HG02884 (cell line): ENCODE results near the gene DPEP3.

Experiments used
- ATAC-seq: cut with Tn5 transposase; IDR thresholded peaks from one replicate; pipeline ENCODE4 v1.9.1; 2021; ENCODE audit warnings: mild to moderate bottlenecking, moderate library complexity; ENCODE audit not compliant: unreplicated experiment

Gene DPEP3

GRCh38 chr16:67967958-67968399 lies 12.3 kb downstream of the DPEP3 start:
- peak; percentile 25 for ATAC-seq

DNA sequence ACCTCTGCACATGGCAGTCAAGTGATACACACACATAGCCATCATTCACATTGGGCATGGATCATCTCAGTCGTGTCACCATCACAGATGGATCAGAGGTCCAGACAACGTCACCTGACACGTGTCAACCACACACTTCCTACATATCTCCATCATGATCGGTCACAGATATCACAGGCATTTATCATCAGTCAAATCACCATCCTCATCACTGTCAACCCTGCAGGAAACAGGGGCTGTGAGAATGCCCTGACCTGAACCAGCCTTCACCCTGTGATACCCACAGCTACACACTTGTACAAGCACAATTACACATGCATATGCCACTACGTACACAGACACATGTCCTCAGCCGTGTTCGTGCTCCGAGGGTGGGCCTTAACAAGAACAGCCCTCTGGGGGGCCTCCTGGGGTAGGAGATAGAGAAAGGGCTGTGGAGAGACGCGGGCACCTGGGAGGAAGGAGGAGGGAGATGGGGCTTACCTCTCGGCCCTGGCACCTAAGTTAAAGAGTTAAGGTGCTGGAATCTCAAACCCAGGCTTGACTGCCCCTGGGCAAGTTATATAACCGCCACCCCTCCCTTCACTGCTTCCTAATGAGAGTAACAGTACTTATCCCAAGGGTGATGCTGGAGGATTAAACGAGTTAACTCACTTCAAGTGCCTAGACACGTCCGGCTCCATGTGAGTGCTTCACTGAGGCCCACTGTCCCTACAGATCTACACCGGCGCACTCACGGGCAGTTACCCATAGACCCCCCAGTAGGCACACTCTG lies 12.9 kb downstream of the DPEP3 start:
- no peak for ATAC-seq

GRCh38 chr16:67966549-67967182 lies 13.6 kb downstream of the DPEP3 start:
- no peak for ATAC-seq

DNA sequence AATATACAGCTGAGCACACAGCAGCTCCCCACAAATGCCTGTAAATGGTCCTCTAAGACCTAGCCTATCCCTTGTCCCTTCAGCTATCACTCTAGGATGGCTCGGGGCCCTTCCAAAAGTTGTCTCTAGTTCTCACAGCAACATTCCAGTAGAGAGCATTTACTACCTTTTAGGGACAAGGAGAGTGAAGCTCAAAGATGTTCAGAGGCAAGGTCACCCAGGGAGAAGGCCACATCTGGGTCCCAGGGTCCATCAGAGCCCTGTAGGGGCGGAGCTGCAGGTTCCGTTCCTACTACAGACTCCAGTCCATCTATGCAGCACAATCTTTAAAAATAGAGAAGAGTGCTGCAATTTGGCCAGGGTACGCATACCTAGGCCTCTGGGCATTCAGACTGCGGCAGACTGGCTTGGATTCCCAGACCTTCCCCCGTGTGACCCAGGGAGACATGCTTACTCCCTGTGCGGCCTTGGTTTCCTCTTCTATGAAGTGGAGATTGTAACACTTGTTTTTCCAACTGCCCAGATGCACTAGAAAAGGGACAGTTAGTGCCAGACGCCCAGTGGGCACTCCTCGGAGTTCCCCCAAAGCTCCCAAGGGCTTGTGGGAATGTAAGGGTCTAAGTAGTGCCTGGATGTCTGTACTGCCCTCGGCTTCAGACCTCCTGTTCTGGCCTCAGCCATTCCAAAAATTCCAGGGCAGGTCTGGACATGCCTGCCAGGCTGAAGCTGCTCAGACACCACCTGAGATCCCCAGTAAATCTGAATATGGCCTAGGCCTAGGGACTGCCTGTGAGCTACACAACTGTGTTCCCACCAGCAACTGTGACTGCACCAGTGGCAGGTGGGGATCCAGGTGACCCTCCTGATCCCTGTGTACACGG lies 14.4 kb downstream of the DPEP3 start:
- no peak for ATAC-seq

DNA sequence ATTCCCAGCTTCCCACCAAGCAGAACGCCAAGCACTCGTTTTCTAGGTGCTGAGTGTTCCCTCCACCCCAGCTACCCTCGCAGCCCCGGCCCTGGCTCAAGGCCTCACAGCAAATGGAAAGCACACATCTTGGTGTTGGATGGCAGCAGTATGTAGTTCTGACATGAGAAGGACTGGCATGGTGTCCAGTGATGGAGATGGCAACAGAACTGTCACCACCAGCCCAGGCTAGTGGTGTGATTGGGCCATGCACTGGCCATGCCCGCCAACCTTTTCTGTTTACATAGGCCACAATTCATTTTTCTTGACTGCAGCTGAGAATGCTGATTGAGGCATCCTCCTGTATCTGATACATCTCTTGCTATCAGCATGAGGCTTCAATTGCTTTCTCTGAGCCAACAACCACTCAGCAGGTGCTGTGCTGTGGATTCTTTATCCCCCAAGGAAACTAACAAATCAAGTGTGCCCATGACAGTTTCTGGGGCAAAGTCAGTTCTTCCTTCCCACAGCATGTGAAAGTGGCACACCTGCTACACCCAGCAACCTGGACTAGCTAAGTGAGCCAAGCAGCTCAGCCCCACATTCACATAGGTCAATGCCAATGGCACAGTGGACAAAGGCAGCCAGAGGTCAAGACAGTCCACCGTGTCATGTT lies 15.7 kb downstream of the DPEP3 start:
- no peak for ATAC-seq

- ATAC-seq, result no peak
Measured at GRCh38 chr16:67963662-67964321, 16.5 kb downstream of the DPEP3 start.

DNA sequence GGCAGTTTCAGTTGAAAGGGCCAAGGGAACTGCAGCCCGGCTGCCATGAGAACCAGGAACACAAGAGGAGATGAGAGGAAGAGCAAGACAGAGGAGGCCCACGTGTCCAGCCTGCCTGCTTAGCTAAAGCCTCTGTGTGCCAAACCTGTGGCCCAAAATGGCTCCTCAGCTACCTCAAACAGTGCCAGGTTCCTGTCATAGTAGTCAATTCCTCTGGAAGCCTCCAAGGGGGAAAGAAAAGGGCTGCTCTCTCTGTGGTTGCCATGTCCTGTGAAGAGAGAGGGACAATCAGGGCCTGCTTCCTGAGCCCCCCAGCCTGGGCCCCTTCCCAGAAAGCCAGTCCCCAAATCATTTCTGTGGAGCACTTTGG lies 17.0 kb downstream of the DPEP3 start:
- no peak for ATAC-seq

- no peak for ATAC-seq
Measured at GRCh38 chr16:67962135-67962534, 18.2 kb downstream of the DPEP3 start.

DNA sequence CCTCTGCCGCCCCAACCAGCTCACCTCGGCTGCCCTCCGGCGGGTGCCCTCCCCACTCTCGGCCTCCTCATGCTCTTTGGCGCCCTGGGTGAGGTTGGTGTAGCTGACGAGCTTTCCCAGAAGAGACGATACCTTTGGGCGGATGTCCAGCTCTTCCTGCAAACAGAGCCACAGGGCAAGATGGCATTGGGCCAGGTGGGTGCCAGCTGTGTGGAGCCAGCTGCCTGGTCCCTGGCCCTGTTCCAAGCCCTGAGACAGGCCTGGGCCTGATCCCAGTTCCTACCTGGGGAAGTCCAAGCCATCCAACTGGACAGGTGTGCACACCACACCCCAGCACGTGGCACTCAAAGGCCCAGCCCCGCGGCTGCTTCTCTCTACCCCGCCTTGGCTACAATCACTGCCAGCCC lies 18.7 kb downstream of the DPEP3 start:
- no peak for ATAC-seq

GRCh38 chr16:67959536-67960329 lies 20.6 kb downstream of the DPEP3 start:
- no peak for ATAC-seq

- ATAC-seq, result no peak
Measured at GRCh38 chr16:67957622-67958021, 22.7 kb downstream of the DPEP3 start.

- ATAC-seq, result no peak
Measured at GRCh38 chr16:67954421-67955196, 25.7 kb downstream of the DPEP3 start.

DNA sequence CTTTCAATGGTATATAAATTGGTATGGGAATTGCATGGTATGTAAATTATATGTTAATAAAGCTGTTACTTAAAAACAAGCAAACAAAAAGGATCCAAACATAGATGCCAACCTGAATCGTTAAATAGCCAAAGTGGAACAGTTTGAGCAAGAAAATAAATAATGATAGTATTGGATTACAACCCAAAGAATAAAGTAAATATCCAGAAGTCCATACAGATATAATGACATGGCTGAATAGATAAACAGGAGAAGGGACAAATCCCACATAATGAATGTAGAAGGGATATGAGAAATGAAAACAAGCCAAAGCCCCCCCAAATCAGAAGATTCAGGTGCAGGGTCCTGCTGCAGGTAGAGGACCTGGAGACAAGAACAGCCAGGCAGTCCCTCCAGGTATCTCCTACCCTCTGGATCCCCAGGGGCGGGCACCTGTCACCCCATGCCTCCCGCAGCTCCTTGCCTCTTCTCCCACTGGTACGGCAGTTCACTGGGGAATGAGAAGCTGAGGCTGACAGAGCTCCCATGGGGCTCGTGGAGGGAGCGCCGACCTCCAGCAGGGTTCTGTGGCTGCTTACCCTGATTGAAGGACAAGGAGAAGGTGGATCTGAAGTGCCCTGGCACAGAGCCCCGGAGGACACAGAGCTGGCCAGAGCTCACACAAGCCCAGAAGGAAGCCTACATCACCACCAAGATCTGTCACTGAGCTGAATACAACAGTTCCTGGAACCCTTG lies 26.5 kb downstream of the DPEP3 start:
- no peak for ATAC-seq

- ATAC-seq, result no peak
Measured at GRCh38 chr16:67951485-67951884, 28.8 kb downstream of the DPEP3 start.

DNA sequence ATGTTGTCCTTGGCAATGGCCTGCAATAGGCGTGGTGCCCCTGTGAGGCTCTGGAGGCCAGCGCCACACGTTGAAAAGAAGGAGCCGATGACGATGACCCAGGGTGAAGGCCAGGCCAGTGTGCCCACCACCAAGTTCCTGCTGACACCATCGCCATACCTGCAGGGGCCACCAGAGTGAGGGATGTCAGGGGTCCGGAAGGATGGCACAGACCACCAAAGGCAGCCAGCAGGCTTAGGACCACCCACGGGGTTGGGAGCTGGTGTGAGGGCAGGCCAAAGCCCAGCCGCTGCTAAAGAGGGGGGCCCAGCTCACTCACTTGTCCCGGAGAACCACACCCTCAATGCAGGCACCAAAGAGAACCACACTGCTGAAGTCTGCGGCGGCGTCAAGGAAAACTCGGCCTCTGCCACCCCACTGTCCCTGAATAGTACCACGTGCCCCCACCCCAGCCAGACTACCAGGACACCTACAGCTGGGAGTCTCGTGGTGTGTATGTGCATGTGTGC lies 29.9 kb downstream of the DPEP3 start:
- no peak for ATAC-seq

GRCh38 chr16:67949645-67950044 lies 30.7 kb downstream of the DPEP3 start:
- ATAC-seq, result no peak

GRCh38 chr16:67948015-67948414 lies 32.3 kb downstream of the DPEP3 start:
- no peak for ATAC-seq

DNA sequence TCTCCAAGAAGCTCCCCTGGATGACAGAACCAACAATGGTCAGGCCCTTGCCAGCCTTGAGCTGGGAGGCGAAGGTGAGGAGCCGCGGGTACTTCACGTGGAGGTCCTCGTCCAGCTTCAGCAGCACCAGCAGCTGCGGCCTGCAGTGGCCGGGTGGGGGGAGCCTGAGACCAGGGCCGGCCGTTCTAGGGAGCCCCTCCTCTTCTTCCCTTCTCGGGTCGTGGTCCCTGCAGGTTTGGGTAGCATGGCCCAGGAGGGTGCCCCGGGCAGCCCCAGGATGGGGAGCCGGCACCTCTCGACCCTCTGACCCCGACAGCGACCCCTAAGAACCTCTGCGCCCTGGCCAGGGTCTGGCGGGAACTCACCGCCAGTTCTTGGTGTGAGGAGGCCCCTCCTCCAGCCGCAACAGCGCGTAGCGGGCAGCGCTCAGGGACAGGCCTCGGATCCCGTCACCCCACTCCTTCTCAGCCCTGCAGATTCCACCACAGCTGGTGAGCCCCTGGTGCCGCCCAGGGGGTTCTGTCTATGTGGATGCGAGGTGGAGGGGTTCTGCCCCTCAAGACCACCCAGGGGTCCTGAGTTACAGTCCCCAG lies 33.2 kb downstream of the DPEP3 start:
- no peak for ATAC-seq
